Panc1 (cell line): Measurements from ENCODE around the gene CREB5.

Experiments used
- CTCF ChIP-seq: fragments of 450-650 bp; IDR thresholded peaks from 2 replicates; pipeline ENCODE4 v1.5.1; 2017; ENCODE audit warnings: mild to moderate bottlenecking
- POLR2AphosphoS5 ChIP-seq: IDR thresholded peaks from 2 replicates; pipeline ENCODE4 v1.6.1; 2012; ENCODE audit warnings: mild to moderate bottlenecking, low read depth, low read length, moderate library complexity
- REST ChIP-seq, 2 experiments: IDR thresholded peaks; 2 replicates each; pipeline ENCODE4 v1.6.1; 2011 to 2012; ENCODE audit warnings: low read depth in 2 of 2, control low read depth in 1 of 2, low read length in 1 of 2, mild to moderate bottlenecking in 1 of 2, moderate library complexity in 1 of 2; ENCODE audit not compliant: insufficient read depth in 1 of 2
- SIN3A ChIP-seq: IDR thresholded peaks from 2 replicates; pipeline ENCODE4 v1.6.1; 2012; ENCODE audit warnings: low read depth, mild to moderate bottlenecking, low read length, moderate library complexity, borderline replicate concordance; ENCODE audit not compliant: insufficient read depth
- TCF7L2 ChIP-seq: IDR thresholded peaks from 2 replicates; pipeline ENCODE4 v1.6.1; 2011; ENCODE audit warnings: mild to moderate bottlenecking, low read depth, low read length, inconsistent platforms

GRCh38 chr7:28469562-28469961 is 57.2 kb downstream of the CREB5 start:
- TF ChIP-seq POLR2AphosphoS5 (no peak), CTCF (no peak), REST (IDR thresholded peaks at IDR 0.05; ENCODE audit: insufficient read depth in 1 of 2, low read depth in 2 of 2, low read length in 1 of 2) (no peak), TCF7L2 (no peak), SIN3A (no peak)
